ENCODE results near the gene NUBP2. TPM values are rescaled to one million over a fixed set of nuclear protein-coding genes. Genes with fewer than 3 reads are reported as not detected.
A peak's percentile ranks its signal among the peaks of the same experiment; 100 is the strongest.
"Not testable (repeated sequence)": the region's sequence is repeated elsewhere in the genome, so short reads cannot be mapped to it uniquely, and the experiment has no call there.

NUBP2 gene
- total RNA-seq, 1 experiment from 2014 or later = 152 TPM

DNA sequence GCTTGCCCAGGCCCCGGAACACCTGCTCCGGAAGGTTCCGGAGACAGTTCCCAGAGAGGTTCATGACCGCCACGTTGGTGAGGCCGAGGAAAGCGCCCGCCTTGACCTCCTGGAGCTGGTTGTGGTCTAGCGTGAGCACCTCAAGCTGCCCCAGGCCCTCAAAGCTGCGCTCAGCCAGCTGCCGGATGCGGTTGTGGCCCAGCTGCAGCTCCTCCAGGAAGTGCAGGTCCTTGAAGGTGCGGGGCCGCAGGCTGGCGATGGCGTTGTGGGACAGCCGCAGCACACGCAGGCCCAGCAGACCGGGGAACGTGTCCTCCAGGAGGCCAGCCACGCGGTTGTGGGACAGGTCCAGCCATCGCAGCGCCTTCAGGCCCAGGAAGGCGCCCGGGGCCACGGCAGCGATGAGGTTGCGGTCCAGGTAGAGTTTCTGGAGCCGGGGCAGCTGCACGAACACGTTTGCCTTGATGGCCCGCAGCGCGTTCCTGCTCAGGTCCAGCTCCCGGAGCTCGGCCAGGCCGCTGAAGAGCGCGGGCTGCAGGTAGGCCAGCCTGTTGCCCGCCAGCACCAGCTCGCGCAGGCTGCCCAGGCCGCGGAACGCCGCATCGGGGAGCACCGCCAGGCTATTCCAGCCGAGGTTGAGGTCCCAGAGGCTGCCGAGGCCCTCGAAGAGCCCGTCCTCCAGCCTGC is 8.6 kb downstream of the NUBP2 start:
- no peaks in the 10 kb centered on the region; the same call in none of the 2 replicates for H3K36me3 ChIP-seq (replicated peaks; ENCODE audit: control insufficient read depth, insufficient read depth, low read length)
- DNase-seq = peak; percentile 59
- H3K27me3 ChIP-seq (ENCODE audit: control insufficient read depth, insufficient read depth, low read length) = no peaks in the 10 kb centered on the region
- no peak overlapping the region for H3K4me3 ChIP-seq (ENCODE audit: insufficient read depth, low read depth, low read length)

- peak; percentile 63 for DNase-seq
- Histone ChIP-seq H3K27me3 (ENCODE audit: control insufficient read depth, insufficient read depth, low read length) (no peaks in the 10 kb centered on the region), H3K4me3 (ENCODE audit: insufficient read depth, low read depth, low read length) (no peak overlapping the region), H3K36me3 (replicated peaks; ENCODE audit: control insufficient read depth, insufficient read depth, low read length) (no peaks in the 10 kb centered on the region; the same call in 1 of the 2 replicates)
Measured at GRCh38 chr16:1791943-1792812, 9.4 kb downstream of the NUBP2 start.

DNA sequence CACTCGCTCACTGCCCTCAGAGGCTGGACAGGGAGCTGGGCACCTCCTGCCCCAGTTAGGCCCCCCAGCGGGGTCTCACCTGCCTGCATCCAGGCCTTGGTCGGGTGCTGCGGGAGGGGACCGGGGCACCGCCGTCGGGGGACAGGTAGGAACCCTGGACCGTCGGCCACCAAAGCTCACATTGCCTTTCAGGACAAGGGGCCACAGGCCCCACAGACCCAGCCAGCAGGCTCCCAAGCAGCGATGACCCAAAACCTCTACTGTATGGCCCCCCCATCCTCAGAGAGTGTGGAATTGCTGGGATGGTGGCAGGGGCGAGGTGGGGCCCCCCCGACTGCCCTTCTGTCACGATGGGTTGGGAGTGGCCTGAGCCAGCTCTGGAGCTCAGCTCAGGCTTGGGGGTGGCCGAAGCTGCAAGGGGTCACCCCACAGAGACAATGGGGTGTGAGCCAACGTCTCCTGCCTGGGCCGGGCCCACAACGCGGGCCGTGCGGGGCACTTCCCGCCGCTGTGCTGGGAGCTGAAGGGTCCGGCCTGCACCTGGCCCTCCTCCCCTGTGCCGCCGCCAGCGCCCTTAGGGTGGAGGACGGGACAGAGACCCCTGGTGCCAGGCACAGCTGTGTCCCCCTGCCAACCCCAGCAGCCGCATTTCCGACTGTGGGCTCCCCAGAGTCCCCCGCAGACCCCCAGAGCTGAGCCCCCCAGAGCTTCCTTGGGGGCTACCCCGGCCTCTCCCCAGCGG is 10.2 kb downstream of the NUBP2 start:
- DNase-seq = peak; percentile 58
- H3K27me3 ChIP-seq (ENCODE audit: control insufficient read depth, insufficient read depth, low read length) = no peaks in the 10 kb centered on the region
- H3K36me3 ChIP-seq (replicated peaks; ENCODE audit: control insufficient read depth, insufficient read depth, low read length) = no peaks in the 10 kb centered on the region; the same call in 1 of the 2 replicates
- no peak overlapping the region for H3K4me3 ChIP-seq (ENCODE audit: insufficient read depth, low read depth, low read length)

DNA sequence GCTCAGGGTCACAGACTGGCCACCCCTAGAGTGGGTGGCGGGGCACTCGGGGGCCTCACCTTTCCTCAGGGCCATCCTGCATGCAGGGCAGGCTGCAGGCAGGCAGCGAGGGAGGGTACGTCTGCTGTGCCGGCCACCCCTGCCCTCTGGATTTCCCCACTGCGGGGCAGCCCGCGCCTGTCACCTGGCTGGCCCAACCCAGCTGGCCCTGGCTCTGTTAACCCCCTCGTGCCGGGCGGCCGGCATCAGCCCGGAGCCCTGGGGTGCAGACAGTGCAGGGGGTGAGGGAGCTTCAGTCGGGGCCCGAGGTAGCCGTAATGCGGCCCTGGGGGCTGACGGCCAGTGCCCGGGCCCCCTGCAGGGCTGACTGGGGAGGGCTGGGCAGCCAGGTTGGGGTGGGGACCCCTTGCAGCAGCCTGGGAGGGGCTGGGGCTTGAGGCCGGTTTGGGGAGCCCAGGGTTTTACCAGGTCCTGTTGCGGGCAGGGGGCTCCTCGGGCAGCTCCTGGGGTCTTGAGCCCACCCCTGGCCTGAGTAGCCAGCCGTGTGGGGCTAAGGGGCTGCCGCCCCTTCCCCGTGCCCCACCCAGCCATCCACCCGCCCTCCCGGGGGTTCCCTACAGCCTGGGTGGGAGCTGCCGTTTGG is 10.9 kb downstream of the NUBP2 start, which contains the start of gene IGFALS:
Gene IGFALS (minus strand): TSS at position 128 of the 643 bp plus-strand sequence. CDS start 53 bp downstream, at position 75.
- H3K4me3 ChIP-seq (ENCODE audit: insufficient read depth, low read depth, low read length) = no peak within 1 kb of the TSS
- peak; percentile 73 for DNase-seq
- H3K27me3 ChIP-seq (ENCODE audit: control insufficient read depth, insufficient read depth, low read length) = no peaks in the 10 kb centered on the region
- H3K36me3 ChIP-seq (replicated peaks; ENCODE audit: control insufficient read depth, insufficient read depth, low read length) = no peaks in the 10 kb centered on the region; the same call in 1 of the 2 replicates

- Histone ChIP-seq H3K36me3 (replicated peaks; ENCODE audit: control insufficient read depth, insufficient read depth, low read length) (no peaks in the 10 kb centered on the region), H3K27me3 (ENCODE audit: control insufficient read depth, insufficient read depth, low read length) (no peaks in the 10 kb centered on the region), H3K4me3 (ENCODE audit: insufficient read depth, low read depth, low read length) (no peak overlapping the region)
- peak; percentile 74 for DNase-seq
Measured at GRCh38 chr16:1794221-1794871, 11.6 kb downstream of the NUBP2 start.

DNA sequence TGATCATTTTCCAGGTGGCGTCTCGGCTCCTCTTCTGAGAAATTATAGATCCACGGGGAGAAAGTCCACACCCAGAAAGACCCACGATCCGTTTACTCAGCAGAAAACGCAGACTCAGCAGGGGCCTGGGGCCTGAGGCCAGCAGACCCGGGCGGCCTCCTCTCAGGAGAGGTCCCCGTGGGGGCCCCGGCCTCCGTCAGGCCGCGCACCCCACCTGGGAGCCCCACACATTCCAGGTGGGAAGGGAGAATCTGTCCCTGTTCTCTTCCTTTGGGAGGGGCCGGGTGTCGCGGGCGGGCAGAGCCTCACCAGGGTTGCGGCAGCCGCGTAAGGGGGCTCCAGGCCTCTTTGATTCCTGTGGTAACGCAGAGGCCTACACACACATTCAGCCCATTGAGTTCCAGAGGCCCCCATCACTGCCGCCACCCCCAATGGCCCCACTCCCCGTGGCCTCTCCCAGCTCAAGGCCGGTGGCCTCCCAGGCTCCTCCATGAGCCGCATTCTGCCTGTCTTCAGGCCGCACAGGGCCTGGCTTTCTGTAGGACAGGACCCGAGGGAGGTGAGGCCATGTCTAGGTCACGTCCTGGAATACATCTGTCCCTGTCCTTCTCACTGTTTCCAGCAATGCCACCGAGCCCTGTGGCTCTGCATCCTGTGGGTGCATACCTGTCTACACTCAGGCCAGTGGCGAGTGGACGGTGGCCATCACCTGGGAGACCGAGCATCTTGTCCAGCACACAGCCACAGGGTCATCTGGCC is 12.3 kb downstream of the NUBP2 start:
- Histone ChIP-seq H3K36me3 (replicated peaks; ENCODE audit: control insufficient read depth, insufficient read depth, low read length) (no peaks in the 10 kb centered on the region), H3K27me3 (ENCODE audit: control insufficient read depth, insufficient read depth, low read length) (no peaks in the 10 kb centered on the region), H3K4me3 (ENCODE audit: insufficient read depth, low read depth, low read length) (no peak overlapping the region)
- peak; percentile 56 for DNase-seq

DNA sequence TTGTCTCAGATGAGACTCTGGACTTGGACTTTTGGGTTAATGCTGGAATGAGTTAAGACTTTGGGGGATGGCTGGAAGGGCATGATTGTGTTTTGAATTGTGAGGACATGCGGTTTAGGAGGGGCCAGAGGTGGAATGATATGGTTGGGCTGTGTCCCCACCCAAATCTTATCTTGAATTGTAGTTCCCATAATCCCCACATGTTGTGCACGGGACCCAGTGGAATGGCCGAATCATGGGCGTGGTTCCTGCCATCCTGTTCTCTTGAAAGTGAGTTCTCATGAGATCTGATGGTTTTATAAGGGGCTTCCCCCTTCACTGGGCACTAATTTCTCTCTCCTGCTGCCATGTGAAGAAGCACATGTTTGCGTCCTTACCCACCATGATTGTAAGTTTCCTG is 16.5 kb downstream of the NUBP2 start:
- not testable (repeated sequence) for H3K4me3 ChIP-seq (ENCODE audit: insufficient read depth, low read depth, low read length); H3K36me3 ChIP-seq (replicated peaks; ENCODE audit: control insufficient read depth, insufficient read depth, low read length); H3K27me3 ChIP-seq (ENCODE audit: control insufficient read depth, insufficient read depth, low read length); DNase-seq

- Histone ChIP-seq H3K27me3 (ENCODE audit: control insufficient read depth, insufficient read depth, low read length) (no peaks in the 10 kb centered on the region), H3K36me3 (replicated peaks; ENCODE audit: control insufficient read depth, insufficient read depth, low read length) (no peaks in the 10 kb centered on the region), H3K4me3 (ENCODE audit: insufficient read depth, low read depth, low read length) (no peak overlapping the region)
- DNase-seq = no peak
Measured at GRCh38 chr16:1800701-1801100, 17.9 kb downstream of the NUBP2 start.

DNA sequence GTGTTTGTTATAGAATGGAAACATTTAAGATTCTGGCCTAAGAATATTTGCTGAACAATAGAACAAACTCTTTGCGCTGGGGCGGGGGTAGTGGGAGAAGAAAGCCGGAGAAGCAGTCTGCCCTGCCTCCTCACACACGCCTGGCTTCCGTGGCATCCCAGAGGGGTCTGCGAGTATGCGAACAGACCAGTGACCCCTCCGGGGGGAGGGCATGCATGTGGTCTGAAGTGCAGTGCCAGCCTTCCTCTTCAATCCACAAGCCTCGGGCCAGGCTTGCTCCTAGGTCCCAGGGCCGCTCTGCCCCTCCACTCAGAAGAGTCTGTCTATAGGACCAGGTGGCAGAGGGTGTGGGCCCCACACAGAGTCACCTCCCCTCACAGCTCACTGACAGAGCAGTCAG is 24.9 kb downstream of the NUBP2 start:
- Histone ChIP-seq H3K4me3 (ENCODE audit: insufficient read depth, low read depth, low read length) (no peak overlapping the region), H3K27me3 (ENCODE audit: control insufficient read depth, insufficient read depth, low read length) (no peaks in the 10 kb centered on the region), H3K36me3 (replicated peaks; ENCODE audit: control insufficient read depth, insufficient read depth, low read length) (no peaks in the 10 kb centered on the region; the same call in none of the 2 replicates)
- DNase-seq = no peak

DNA sequence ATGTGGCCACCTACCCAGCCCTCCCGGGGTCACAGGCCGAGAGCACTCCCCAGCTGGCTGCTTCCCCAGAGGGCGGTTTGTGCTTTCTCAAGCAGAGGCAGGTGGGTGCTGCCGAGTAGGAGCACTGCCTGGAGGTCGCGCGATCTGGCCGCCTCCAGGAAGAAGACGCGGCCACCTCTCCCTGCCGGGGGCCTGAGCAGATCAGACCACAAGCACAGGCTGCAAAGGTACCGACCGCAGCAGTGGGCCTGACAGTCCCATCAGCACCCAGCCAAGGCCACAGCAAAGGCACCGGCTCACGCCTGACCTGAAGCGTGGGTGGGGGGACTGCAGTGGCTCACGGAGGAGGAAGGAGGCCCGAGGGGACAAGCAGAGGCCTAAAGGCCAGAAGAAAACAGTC is 25.9 kb downstream of the NUBP2 start:
- DNase-seq = no peak
- Histone ChIP-seq H3K27me3 (ENCODE audit: control insufficient read depth, insufficient read depth, low read length) (no peaks in the 10 kb centered on the region), H3K36me3 (replicated peaks; ENCODE audit: control insufficient read depth, insufficient read depth, low read length) (no peaks in the 10 kb centered on the region; the same call in none of the 2 replicates), H3K4me3 (ENCODE audit: insufficient read depth, low read depth, low read length) (no peak overlapping the region)

DNA sequence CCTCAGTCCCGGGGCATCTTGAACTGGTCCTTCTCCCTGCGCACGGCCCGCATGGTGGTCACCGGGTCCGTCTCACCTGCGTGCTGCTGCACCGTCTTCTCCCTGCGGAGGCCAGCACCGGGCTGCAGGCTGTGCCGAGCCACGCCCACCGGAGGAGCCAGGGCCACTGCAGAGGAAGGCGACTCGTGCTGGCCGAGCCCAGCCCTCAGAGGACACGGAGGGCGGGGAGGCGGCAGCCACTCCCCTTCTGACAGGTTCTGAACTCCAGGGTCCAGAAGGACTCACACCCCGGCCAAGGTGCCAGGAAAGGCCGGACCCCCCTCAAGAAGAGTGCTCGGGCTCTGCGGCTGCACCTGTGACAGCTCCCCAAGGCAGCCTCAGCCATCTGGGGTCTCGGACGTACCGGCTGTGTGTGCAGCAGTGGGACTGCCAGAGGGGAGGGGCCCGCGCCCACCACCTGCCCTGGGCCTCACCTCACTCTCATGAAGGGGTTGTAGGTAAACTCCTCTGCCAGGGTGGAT is 26.6 kb downstream of the NUBP2 start:
- DNase-seq = peak; percentile 92
- Histone ChIP-seq H3K4me3 (ENCODE audit: insufficient read depth, low read depth, low read length) (no peak overlapping the region), H3K27me3 (ENCODE audit: control insufficient read depth, insufficient read depth, low read length) (no peaks in the 10 kb centered on the region), H3K36me3 (replicated peaks; ENCODE audit: control insufficient read depth, insufficient read depth, low read length) (no peaks in the 10 kb centered on the region; the same call in none of the 2 replicates)

GRCh38 chr16:1810106-1810505 is 27.3 kb downstream of the NUBP2 start:
- DNase-seq = no peak
- no peaks in the 10 kb centered on the region for H3K27me3 ChIP-seq (ENCODE audit: control insufficient read depth, insufficient read depth, low read length)
- no peaks in the 10 kb centered on the region; the same call in none of the 2 replicates for H3K36me3 ChIP-seq (replicated peaks; ENCODE audit: control insufficient read depth, insufficient read depth, low read length)
- H3K4me3 ChIP-seq (ENCODE audit: insufficient read depth, low read depth, low read length) = no peak overlapping the region

GRCh38 chr16:1810536-1810935 is 27.8 kb downstream of the NUBP2 start:
- H3K4me3 ChIP-seq (ENCODE audit: insufficient read depth, low read depth, low read length) = no peak overlapping the region
- no peak for DNase-seq
- H3K36me3 ChIP-seq (replicated peaks; ENCODE audit: control insufficient read depth, insufficient read depth, low read length) = no peaks in the 10 kb centered on the region; the same call in none of the 2 replicates
- H3K27me3 ChIP-seq (ENCODE audit: control insufficient read depth, insufficient read depth, low read length) = no peaks in the 10 kb centered on the region

Measured in H7 (cell line).